ENCODE measurements around the gene KNSTRN.

Gene KNSTRN

GRCh38 chr15:40340740-40341400, 41.7 kb upstream of the KNSTRN start, which contains the start of gene CCDC9B:
Gene CCDC9B, minus strand, starts transcription at chr15:40340939. Its CDS starts 120 bp downstream, at chr15:40340819.
- Histone ChIP-seq H3K27ac (ENCODE audit: low read length) (no peak within 1 kb of the TSS), H3K9ac (ENCODE audit: low read length) (no peak within 1 kb of the TSS), H3K4me1 (ENCODE audit: low read length) (peaks cover 15% of the 10 kb centered on the region), H3K79me2 (ENCODE audit: low read length) (no peaks in the 10 kb centered on the region), H3K27me3 (ENCODE audit: low read depth, low read length) (no peaks in the 10 kb centered on the region), H4K20me1 (ENCODE audit: insufficient read depth, low read length) (no peaks in the 10 kb centered on the region), H2AFZ (ENCODE audit: low read depth, low read length) (no peak within 1 kb of the TSS), H3K36me3 (replicated peaks; ENCODE audit: low read depth, low read length) (no peaks in the 10 kb centered on the region), H3K4me3 (ENCODE audit: low read length) (no peak within 1 kb of the TSS), H3K9me3 (ENCODE audit: insufficient read depth, low read length) (no peaks in the 10 kb centered on the region), H3K4me2 (ENCODE audit: low read length) (no peak within 1 kb of the TSS)
- no peak for TF ChIP-seq EZH2phosphoT487 (IDR thresholded peaks at IDR 0.05; ENCODE audit: low read depth)
- TF ChIP-seq, protein P1, sequence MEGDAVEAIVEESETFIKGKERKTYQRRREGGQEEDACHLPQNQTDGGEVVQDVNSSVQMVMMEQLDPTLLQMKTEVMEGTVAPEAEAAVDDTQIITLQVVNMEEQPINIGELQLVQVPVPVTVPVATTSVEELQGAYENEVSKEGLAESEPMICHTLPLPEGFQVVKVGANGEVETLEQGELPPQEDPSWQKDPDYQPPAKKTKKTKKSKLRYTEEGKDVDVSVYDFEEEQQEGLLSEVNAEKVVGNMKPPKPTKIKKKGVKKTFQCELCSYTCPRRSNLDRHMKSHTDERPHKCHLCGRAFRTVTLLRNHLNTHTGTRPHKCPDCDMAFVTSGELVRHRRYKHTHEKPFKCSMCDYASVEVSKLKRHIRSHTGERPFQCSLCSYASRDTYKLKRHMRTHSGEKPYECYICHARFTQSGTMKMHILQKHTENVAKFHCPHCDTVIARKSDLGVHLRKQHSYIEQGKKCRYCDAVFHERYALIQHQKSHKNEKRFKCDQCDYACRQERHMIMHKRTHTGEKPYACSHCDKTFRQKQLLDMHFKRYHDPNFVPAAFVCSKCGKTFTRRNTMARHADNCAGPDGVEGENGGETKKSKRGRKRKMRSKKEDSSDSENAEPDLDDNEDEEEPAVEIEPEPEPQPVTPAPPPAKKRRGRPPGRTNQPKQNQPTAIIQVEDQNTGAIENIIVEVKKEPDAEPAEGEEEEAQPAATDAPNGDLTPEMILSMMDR (IDR thresholded peaks at IDR 0.05; ENCODE audit: low read depth, low read length), result no peak

GRCh38 chr15:40342416-40343320, 39.9 kb upstream of the KNSTRN start:
- TF ChIP-seq, protein P1 (IDR thresholded peaks at IDR 0.05; ENCODE audit: low read depth, low read length), result no peak
- no peak for TF ChIP-seq EZH2phosphoT487 (IDR thresholded peaks at IDR 0.05; ENCODE audit: low read depth)
- H3K9ac ChIP-seq (ENCODE audit: low read length), result no peak overlapping the region
- H3K4me1 ChIP-seq (ENCODE audit: low read length), result peaks cover 3% of the 10 kb centered on the region
- H3K4me2 ChIP-seq (ENCODE audit: low read length), result no peak overlapping the region
- H3K9me3 ChIP-seq (ENCODE audit: insufficient read depth, low read length), result no peaks in the 10 kb centered on the region
- H3K79me2 ChIP-seq (ENCODE audit: low read length), result no peaks in the 10 kb centered on the region
- H2AFZ ChIP-seq (ENCODE audit: low read depth, low read length), result no peak overlapping the region
- H3K27ac ChIP-seq (ENCODE audit: low read length), result no peak overlapping the region
- no peaks in the 10 kb centered on the region for H3K36me3 ChIP-seq (replicated peaks; ENCODE audit: low read depth, low read length)
- H3K27me3 ChIP-seq (ENCODE audit: low read depth, low read length), result no peaks in the 10 kb centered on the region
- H3K4me3 ChIP-seq (ENCODE audit: low read length), result no peak overlapping the region
- no peaks in the 10 kb centered on the region for H4K20me1 ChIP-seq (ENCODE audit: insufficient read depth, low read length)

- H3K4me3 ChIP-seq (ENCODE audit: low read length), result no peak overlapping the region
- no peaks in the 10 kb centered on the region for H3K4me1 ChIP-seq (ENCODE audit: low read length)
- H2AFZ ChIP-seq (ENCODE audit: low read depth, low read length), result no peak overlapping the region
- TF ChIP-seq EZH2phosphoT487 (IDR thresholded peaks at IDR 0.05; ENCODE audit: low read depth), result no peak
- TF ChIP-seq, protein P1 (IDR thresholded peaks at IDR 0.05; ENCODE audit: low read depth, low read length), result no peak
- H3K79me2 ChIP-seq (ENCODE audit: low read length), result no peaks in the 10 kb centered on the region
- no peaks in the 10 kb centered on the region for H3K9me3 ChIP-seq (ENCODE audit: insufficient read depth, low read length)
- no peak overlapping the region for H3K4me2 ChIP-seq (ENCODE audit: low read length)
- H3K36me3 ChIP-seq (replicated peaks; ENCODE audit: low read depth, low read length), result no peaks in the 10 kb centered on the region
- no peaks in the 10 kb centered on the region for H4K20me1 ChIP-seq (ENCODE audit: insufficient read depth, low read length)
- no peak overlapping the region for H3K27ac ChIP-seq (ENCODE audit: low read length)
- no peak overlapping the region for H3K9ac ChIP-seq (ENCODE audit: low read length)
- H3K27me3 ChIP-seq (ENCODE audit: low read depth, low read length), result no peaks in the 10 kb centered on the region
Observed at GRCh38 chr15:40343512-40343911, 39.0 kb upstream of the KNSTRN start.

GRCh38 chr15:40344217-40344616, 38.3 kb upstream of the KNSTRN start:
- Histone ChIP-seq H3K4me2 (ENCODE audit: low read length) (peak overlapping the region; percentile 40), H3K36me3 (replicated peaks; ENCODE audit: low read depth, low read length) (no peaks in the 10 kb centered on the region), H3K79me2 (ENCODE audit: low read length) (no peaks in the 10 kb centered on the region), H3K27ac (ENCODE audit: low read length) (no peak overlapping the region), H3K9me3 (ENCODE audit: insufficient read depth, low read length) (no peaks in the 10 kb centered on the region), H2AFZ (ENCODE audit: low read depth, low read length) (no peak overlapping the region), H3K4me1 (ENCODE audit: low read length) (no peaks in the 10 kb centered on the region), H3K4me3 (ENCODE audit: low read length) (no peak overlapping the region), H3K9ac (ENCODE audit: low read length) (no peak overlapping the region), H4K20me1 (ENCODE audit: insufficient read depth, low read length) (no peaks in the 10 kb centered on the region), H3K27me3 (ENCODE audit: low read depth, low read length) (no peaks in the 10 kb centered on the region)
- TF ChIP-seq EZH2phosphoT487 (IDR thresholded peaks at IDR 0.05; ENCODE audit: low read depth), result no peak
- TF ChIP-seq, protein P1 (IDR thresholded peaks at IDR 0.05; ENCODE audit: low read depth, low read length), result no peak

All from OCI-LY3 (cell line).